Measurements from ENCODE around the gene STARD8. TPM values are rescaled to one million over a fixed set of nuclear protein-coding genes. Genes with fewer than 3 reads are reported as not detected.
A peak's percentile ranks its signal among the peaks of the same experiment; 100 is the strongest.

Gene STARD8
- total and polyA plus RNA-seq, 10 donors = 1.9 to 35.2 (median 20.4) TPM

GRCh38 chrX:68711845-68712244 is 64.4 kb downstream of the STARD8 start:
- TF ChIP-seq CTCF (IDR thresholded peaks at IDR 0.05 in 8 of 11, conservative IDR thresholded peaks at IDR 0.05 in 3 of 11) = no peak
- TF ChIP-seq POLR2AphosphoS5 (IDR thresholded peaks at IDR 0.05) = no peak
- no peak for TF ChIP-seq POLR2A (IDR thresholded peaks at IDR 0.05)
- H3K9me3 ChIP-seq = no peaks in the 10 kb centered on the region
- no peak overlapping the region for H3K4me3 ChIP-seq
- H3K27ac ChIP-seq = no peak overlapping the region
- H3K36me3 ChIP-seq = peaks cover 0 to 42% (median 0%) of the 10 kb centered on the region in 6 donors
- peak; percentile 54 for DNase-seq
- WGBS, 5 donors = 42 to 77% (median 69%) methylated on average over 5 of the region's 5 CpGs; no CpG with 5 or more reads in 1 of the 5 donors
- H3K27me3 ChIP-seq (replicated peaks in 1 of 7) = no peaks in the 10 kb centered on the region
- no peaks in the 10 kb centered on the region for H3K4me1 ChIP-seq
- intact Hi-C loops (cut with DNase I; ENCODE audit: low total_unique reads) = no loop called here

- H3K4me3 ChIP-seq = no peak overlapping the region
- no peak for TF ChIP-seq CTCF (IDR thresholded peaks at IDR 0.05 in 8 of 11, conservative IDR thresholded peaks at IDR 0.05 in 3 of 11)
- no peak for TF ChIP-seq POLR2AphosphoS5 (IDR thresholded peaks at IDR 0.05)
- TF ChIP-seq POLR2A (IDR thresholded peaks at IDR 0.05) = no peak
- H3K27ac ChIP-seq = no peak overlapping the region
- no peaks in the 10 kb centered on the region for H3K27me3 ChIP-seq (replicated peaks in 1 of 7)
- H3K4me1 ChIP-seq = no peaks in the 10 kb centered on the region
- intact Hi-C loops (cut with DNase I; ENCODE audit: low total_unique reads) = no loop called here
- WGBS, 5 donors = 61 to 94% (median 89%) methylated on average over 2 to 3 of the region's 3 CpGs
- no peaks in the 10 kb centered on the region for H3K9me3 ChIP-seq
- H3K36me3 ChIP-seq = peaks cover 0 to 72% (median 2%) of the 10 kb centered on the region in 6 donors
- peak; percentile 41 for DNase-seq
These were observed 67.4 kb downstream of the STARD8 start for GRCh38 chrX:68714856-68715255.

GRCh38 chrX:68717196-68717595 is 69.7 kb downstream of the STARD8 start:
- WGBS, 5 donors = 83 to 100% (median 89%) methylated on average over 2 to 13 of the region's 13 CpGs
- H3K27ac ChIP-seq = no peak overlapping the region
- no peaks in the 10 kb centered on the region for H3K4me1 ChIP-seq
- H3K4me3 ChIP-seq = no peak overlapping the region
- TF ChIP-seq POLR2AphosphoS5 (IDR thresholded peaks at IDR 0.05) (no peak), CTCF (IDR thresholded peaks at IDR 0.05 in 8 of 11, conservative IDR thresholded peaks at IDR 0.05 in 3 of 11) (no peak), POLR2A (IDR thresholded peaks at IDR 0.05) (no peak)
- no peaks in the 10 kb centered on the region for H3K27me3 ChIP-seq (replicated peaks in 1 of 7)
- H3K36me3 ChIP-seq = peaks cover 0 to 95% (median 3%) of the 10 kb centered on the region in 6 donors
- H3K9me3 ChIP-seq = no peaks in the 10 kb centered on the region
- peak; percentile 43 for DNase-seq
- intact Hi-C loops (cut with DNase I; ENCODE audit: low total_unique reads) = no loop called here

- DNase-seq = peak; percentile 65
- no peaks in the 10 kb centered on the region for H3K27me3 ChIP-seq (replicated peaks in 1 of 7)
- no peak overlapping the region for H3K4me3 ChIP-seq
- no peaks in the 10 kb centered on the region for H3K9me3 ChIP-seq
- intact Hi-C loops (cut with DNase I; ENCODE audit: low total_unique reads) = no loop called here
- H3K27ac ChIP-seq = no peak overlapping the region
- 82 to 91% (median 90%) methylated on average over 13 to 24 of the region's 24 CpGs for WGBS, 5 donors
- no peaks in the 10 kb centered on the region for H3K4me1 ChIP-seq
- H3K36me3 ChIP-seq = peaks cover 0 to 100% (median 5%) of the 10 kb centered on the region in 6 donors
- TF ChIP-seq POLR2A (IDR thresholded peaks at IDR 0.05) (no peak), POLR2AphosphoS5 (IDR thresholded peaks at IDR 0.05) (no peak), CTCF (IDR thresholded peaks at IDR 0.05 in 8 of 11, conservative IDR thresholded peaks at IDR 0.05 in 3 of 11) (no peak)
These were observed 70.4 kb downstream of the STARD8 start for GRCh38 chrX:68717663-68718442.
